Upper lobe of left lung (tissue), 6 donors: ENCODE measurements around the gene MYO1E. TPM values are rescaled to one million over a fixed set of nuclear protein-coding genes. Genes with fewer than 3 reads are reported as not detected.

ENCODE experiments used
- ATAC-seq, 2 donors: fragments of 200-7000 bp; cut with Tn5 transposase; one replicate each; pipeline ENCODE4 v1.9.1; 2022; ENCODE audit warnings: mild to moderate bottlenecking in 2 of 2, moderate library complexity in 2 of 2; ENCODE audit not compliant: low FRiP score in 2 of 2
- DNase-seq, 2 donors: peaks; one replicate each; pipeline ENCODE4 v3.0.0-alpha.2; 2019 to 2020
- H3K27ac ChIP-seq, 4 donors: fragments of 200-600 bp; sonication (generic); one replicate each; pipeline ENCODE4 v1.5.1; 2016 to 2019
- H3K27me3 ChIP-seq, 4 donors: fragments of 200-600 bp; sonication (generic); one replicate each; pipeline ENCODE4 v1.5.1; 2017 to 2019
- H3K36me3 ChIP-seq, 4 donors: fragments of 200-600 bp; sonication (generic); one replicate each; pipeline ENCODE4 v1.5.1; 2016 to 2019
- H3K4me1 ChIP-seq, 4 donors: fragments of 200-600 bp; sonication (generic); one replicate each; pipeline ENCODE4 v1.5.1; 2018 to 2019
- H3K4me3 ChIP-seq, 4 donors: fragments of 200-600 bp; sonication (generic); one replicate each; pipeline ENCODE4 v1.5.1; 2017 to 2019; ENCODE audit warnings: mild to moderate bottlenecking in 2 of 4, moderate library complexity in 1 of 4
- H3K9me3 ChIP-seq, 4 donors: fragments of 200-600 bp; sonication (generic); one replicate each; pipeline ENCODE4 v1.5.1; 2018 to 2019
- CTCF ChIP-seq, 6 experiments: fragments of 450-650 bp in 4 of 6; fragments of 200-600 bp in 2 of 6; sonication (generic) in 2 of 6; IDR thresholded peaks; one replicate each; pipeline ENCODE4 v1.5.1; 2016 to 2019; ENCODE audit warnings: antibody characterized with exemption in 6 of 6
- EP300 ChIP-seq, 4 donors: sonication (generic); formaldehyde crosslinking; IDR thresholded peaks; one replicate each; pipeline ENCODE4 v1.5.1; 2017; ENCODE audit warnings: antibody characterized with exemption in 4 of 4, control low read depth in 2 of 4
- POLR2A ChIP-seq, 4 donors: fragments of 450-650 bp; IDR thresholded peaks; one replicate each; pipeline ENCODE4 v1.5.1; 2016 to 2017; ENCODE audit warnings: antibody characterized with exemption in 4 of 4, mild to moderate bottlenecking in 2 of 4
- POLR2AphosphoS5 ChIP-seq, 2 donors: sonication (generic); formaldehyde crosslinking; IDR thresholded peaks; one replicate each; pipeline ENCODE4 v1.5.1; 2017; ENCODE audit warnings: antibody characterized with exemption in 2 of 2
- WGBS, 2 donors: methylation state at CpG; one replicate each; pipeline ENCODE4 v1.1.5; 2017 to 2018; 5-methylcytosine and 5-hydroxymethylcytosine counted together
- total RNA-seq, 6 donors: library from RNA; depleted of rRNA in 4 of 6; stranded (reverse); fragments of >200 nt in 4 of 6; gene quantifications; one replicate each; pipeline versions ENCODE4 v1.1.0 to v1.2.1, GENCODE V29; 2016 to 2021
- donor health status: DM: no; HTN: no; CAD: no; lungs with moderate emphysema.
- donor health status: DM: no; HTN: yes; CAD: no; lungs with severe emphysema.

MYO1E gene
- total RNA-seq, 6 donors from 2014 or later: 39.7 to 161 (median 71.9) TPM

GRCh38 chr15:59377924-59378323 is 5.3 kb upstream of the MYO1E start:
- no peaks in the 10 kb centered on the region for H3K36me3 ChIP-seq
- no peaks in the 10 kb centered on the region for H3K9me3 ChIP-seq
- no peak overlapping the region for H3K4me3 ChIP-seq
- WGBS, 2 donors: 52 to 67% methylated on average over 3 of the region's 3 CpGs
- TF ChIP-seq POLR2AphosphoS5 (IDR thresholded peaks at IDR 0.05) (no peak), POLR2A (IDR thresholded peaks at IDR 0.05) (no peak), EP300 (IDR thresholded peaks at IDR 0.05) (no peak), CTCF (IDR thresholded peaks at IDR 0.05) (no peak)
- H3K27ac ChIP-seq: no peak overlapping the region
- no peaks in the 10 kb centered on the region for H3K27me3 ChIP-seq
- peaks cover 0 to 5% (median 4%) of the 10 kb centered on the region in 4 donors for H3K4me1 ChIP-seq
- no peak for DNase-seq
- no peak for ATAC-seq

GRCh38 chr15:59376733-59377132 is 4.1 kb upstream of the MYO1E start:
- H3K4me3 ChIP-seq: no peak overlapping the region
- WGBS, 2 donors: 91 to 95% methylated on average over 2 of the region's 2 CpGs
- no peak for ATAC-seq
- H3K4me1 ChIP-seq: peaks cover 0 to 5% (median 4%) of the 10 kb centered on the region in 4 donors
- TF ChIP-seq POLR2A (IDR thresholded peaks at IDR 0.05): no peak
- no peak for TF ChIP-seq CTCF (IDR thresholded peaks at IDR 0.05)
- TF ChIP-seq EP300 (IDR thresholded peaks at IDR 0.05): no peak
- no peak for TF ChIP-seq POLR2AphosphoS5 (IDR thresholded peaks at IDR 0.05)
- no peaks in the 10 kb centered on the region for H3K36me3 ChIP-seq
- no peak for DNase-seq
- no peaks in the 10 kb centered on the region for H3K9me3 ChIP-seq
- H3K27me3 ChIP-seq: no peaks in the 10 kb centered on the region
- no peak overlapping the region for H3K27ac ChIP-seq

- no peaks in the 10 kb centered on the region for H3K27me3 ChIP-seq
- ATAC-seq: no peak
- H3K9me3 ChIP-seq: no peaks in the 10 kb centered on the region
- WGBS, 2 donors: 2 to 6% methylated on average over 6 of the region's 6 CpGs
- no peaks in the 10 kb centered on the region for H3K36me3 ChIP-seq
- H3K27ac ChIP-seq: peak overlapping the region; percentile 86 to 97 (median 90)
- H3K4me3 ChIP-seq: peak overlapping the region; percentile 32 to 92 (median 88)
- DNase-seq: no peak
- no peak for TF ChIP-seq POLR2A (IDR thresholded peaks at IDR 0.05)
- TF ChIP-seq POLR2AphosphoS5 (IDR thresholded peaks at IDR 0.05): no peak
- no peak for TF ChIP-seq EP300 (IDR thresholded peaks at IDR 0.05)
- no peak for TF ChIP-seq CTCF (IDR thresholded peaks at IDR 0.05)
- peaks cover 9 to 17% (median 12%) of the 10 kb centered on the region in 4 donors for H3K4me1 ChIP-seq
These were observed 544 bp upstream of the MYO1E start for GRCh38 chr15:59373215-59373614.

GRCh38 chr15:59371458-59372351 is 966 bp downstream of the MYO1E start:
- H3K27ac ChIP-seq: peak overlapping the region; percentile 86 to 97 (median 90)
- no peaks in the 10 kb centered on the region for H3K9me3 ChIP-seq
- DNase-seq: peak; percentile 42 to 92
- no peaks in the 10 kb centered on the region for H3K27me3 ChIP-seq
- TF ChIP-seq EP300 (IDR thresholded peaks at IDR 0.05) (no peak), CTCF (IDR thresholded peaks at IDR 0.05) (peak in 1 of 6 experiments; percentile 6)
- peak; percentile 64 to 67 for ATAC-seq
- no peaks in the 10 kb centered on the region for H3K36me3 ChIP-seq
- peaks cover 9 to 21% (median 14%) of the 10 kb centered on the region in 4 donors for H3K4me1 ChIP-seq
- WGBS, 2 donors: 3% methylated on average over 16 to 23 of the region's 93 CpGs
- H3K4me3 ChIP-seq: peak overlapping the region; percentile 83 to 92 (median 88)
